ENCODE data around the gene EML5.

The EML5 gene

DNA sequence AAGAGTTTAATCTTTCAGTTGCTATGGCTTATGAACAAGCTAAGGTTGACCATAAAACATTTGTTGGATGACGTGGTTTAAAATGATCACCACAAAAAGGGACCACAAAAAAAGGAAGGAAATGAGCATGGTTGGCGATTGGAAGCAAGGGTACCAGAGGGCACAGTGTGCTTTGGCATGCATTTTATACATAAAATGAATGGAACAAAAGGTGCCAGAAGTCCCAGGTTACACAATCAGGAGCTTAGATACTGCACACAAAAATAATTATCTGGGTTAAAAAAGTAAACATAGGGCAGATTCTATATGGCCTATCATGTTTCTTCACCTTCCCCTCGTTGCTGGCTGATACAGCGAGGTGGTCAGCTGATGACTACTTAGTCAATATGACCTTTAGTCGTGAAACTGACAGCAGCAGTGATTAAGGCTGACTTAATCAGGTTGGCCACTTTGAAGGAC lies 179.2 kb downstream of the EML5 start:
- FAIRE-seq: no peak

GRCh38 chr14:88612981-88613380 lies 179.8 kb downstream of the EML5 start:
- FAIRE-seq: no peak

GRCh38 chr14:88611878-88612277 lies 180.9 kb downstream of the EML5 start:
- no peak for FAIRE-seq

GRCh38 chr14:88607829-88608228 lies 184.9 kb downstream of the EML5 start:
- FAIRE-seq: no peak

- no peak for FAIRE-seq
Observed at GRCh38 chr14:88605594-88605993, 187.2 kb downstream of the EML5 start.

- no peak for FAIRE-seq
Observed at GRCh38 chr14:88604212-88604611, 188.5 kb downstream of the EML5 start.

DNA sequence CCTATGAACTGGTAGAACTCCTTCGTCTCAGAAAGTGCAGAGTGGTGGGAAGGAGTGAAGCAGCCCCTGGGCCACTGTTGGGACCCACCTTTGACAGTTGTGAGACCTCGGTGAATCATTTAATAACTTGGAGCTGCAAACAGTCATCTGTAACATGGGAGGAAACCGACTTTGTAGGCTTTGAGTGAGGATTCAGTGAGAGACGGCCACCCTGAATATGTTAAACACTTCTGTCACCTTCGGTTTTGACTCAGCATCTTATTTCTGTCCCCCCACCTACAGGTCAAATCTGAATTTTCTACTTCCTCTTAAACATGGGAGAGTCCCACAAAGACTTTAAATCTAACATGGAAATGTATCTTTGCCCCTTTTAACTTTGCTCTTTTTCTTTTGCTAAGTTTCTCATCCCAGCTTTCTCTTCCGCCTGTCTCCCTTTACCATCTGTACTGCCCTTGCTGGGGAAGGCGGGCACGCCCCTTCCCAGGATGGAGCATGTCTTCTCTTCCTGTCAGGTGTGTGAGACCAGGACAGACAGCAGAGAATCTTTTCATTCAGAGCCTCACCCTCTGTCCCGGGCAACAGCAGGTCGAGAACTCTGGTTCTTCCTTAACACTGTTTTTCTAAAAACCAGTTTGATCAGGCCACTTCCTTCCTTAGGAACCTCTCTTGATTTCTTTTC lies 192.9 kb downstream of the EML5 start:
- FAIRE-seq: no peak

GRCh38 chr14:88599326-88599725 lies 193.4 kb downstream of the EML5 start:
- no peak for FAIRE-seq

DNA sequence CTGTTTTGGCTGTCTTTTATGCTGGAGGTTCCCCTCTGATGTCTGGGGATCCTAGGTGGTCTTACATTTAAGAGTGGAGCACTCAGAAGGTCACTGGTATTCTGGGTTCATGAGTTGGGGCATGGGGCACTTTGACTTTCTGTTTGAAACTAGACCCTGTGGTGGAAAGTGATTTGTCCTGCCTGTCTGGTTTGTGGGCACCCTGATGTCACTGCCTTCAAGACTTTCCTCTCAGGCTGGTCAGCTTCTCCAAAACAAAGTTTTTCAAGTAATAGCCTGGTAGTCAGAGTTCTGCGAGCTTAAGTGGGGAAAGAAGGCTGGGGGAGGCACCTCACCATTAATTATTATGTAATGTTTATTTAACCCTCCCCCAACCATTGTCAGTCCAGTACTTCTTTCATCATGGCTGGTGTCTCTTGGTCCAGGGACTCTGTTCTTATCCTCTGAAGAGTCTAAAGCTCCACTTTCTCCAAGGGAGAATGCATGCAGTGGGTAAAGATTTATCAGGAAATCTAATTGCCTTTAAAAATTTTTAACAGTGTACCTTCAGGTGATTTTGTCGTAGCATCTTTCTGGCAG lies 194.6 kb downstream of the EML5 start:
- no peak for FAIRE-seq

- FAIRE-seq: no peak
Observed at GRCh38 chr14:88597601-88598000, 195.2 kb downstream of the EML5 start.

- FAIRE-seq: no peak
Observed at GRCh38 chr14:88597038-88597437, 195.7 kb downstream of the EML5 start.

DNA sequence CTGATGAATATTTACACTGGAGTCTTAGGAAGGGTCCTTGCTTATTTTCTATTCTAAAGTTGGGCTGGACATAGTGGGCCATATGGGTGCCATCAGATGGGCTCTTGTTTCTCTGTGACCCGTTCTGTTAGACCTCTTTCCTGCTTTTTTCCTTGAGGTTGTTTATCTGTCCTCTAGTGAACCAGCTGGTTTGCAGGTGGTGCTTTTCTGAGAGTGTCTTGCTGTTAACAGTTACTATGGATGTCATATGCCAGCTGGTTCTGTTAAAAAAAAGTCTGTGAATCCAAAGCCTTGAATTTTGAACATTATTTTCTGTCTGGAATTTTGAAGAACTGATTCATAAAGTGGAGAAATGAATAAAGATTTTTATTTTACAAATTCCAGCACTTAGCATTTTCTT lies 200.7 kb downstream of the EML5 start:
- no peak for FAIRE-seq

DNA sequence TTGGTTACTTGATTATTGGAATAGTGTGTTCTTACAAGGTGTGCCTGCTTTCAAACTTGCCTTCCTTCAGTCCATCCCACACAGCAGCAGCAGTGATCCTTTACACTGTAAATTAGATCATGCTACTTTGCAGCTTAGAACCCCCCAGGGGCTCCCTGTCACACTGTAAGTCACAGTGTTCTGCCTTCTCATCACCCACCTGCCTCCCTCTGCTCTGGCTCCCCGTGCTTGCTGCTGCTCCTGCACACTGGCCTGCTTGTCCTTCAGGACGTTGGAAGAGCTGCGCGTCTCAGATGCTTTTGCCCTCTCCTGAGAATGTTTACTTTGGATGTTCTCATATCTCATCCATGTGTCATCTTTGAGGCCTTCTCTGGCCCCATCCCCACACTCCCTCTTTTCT lies 202.6 kb downstream of the EML5 start:
- no peak for FAIRE-seq

GRCh38 chr14:88588081-88588480 lies 204.7 kb downstream of the EML5 start:
- no peak for FAIRE-seq

GRCh38 chr14:88584451-88584850 lies 208.3 kb downstream of the EML5 start:
- FAIRE-seq: no peak

- no peak for FAIRE-seq
Observed at GRCh38 chr14:88576222-88576621, 216.5 kb downstream of the EML5 start.

GRCh38 chr14:88572117-88572516 lies 220.6 kb downstream of the EML5 start:
- no peak for FAIRE-seq

DNA sequence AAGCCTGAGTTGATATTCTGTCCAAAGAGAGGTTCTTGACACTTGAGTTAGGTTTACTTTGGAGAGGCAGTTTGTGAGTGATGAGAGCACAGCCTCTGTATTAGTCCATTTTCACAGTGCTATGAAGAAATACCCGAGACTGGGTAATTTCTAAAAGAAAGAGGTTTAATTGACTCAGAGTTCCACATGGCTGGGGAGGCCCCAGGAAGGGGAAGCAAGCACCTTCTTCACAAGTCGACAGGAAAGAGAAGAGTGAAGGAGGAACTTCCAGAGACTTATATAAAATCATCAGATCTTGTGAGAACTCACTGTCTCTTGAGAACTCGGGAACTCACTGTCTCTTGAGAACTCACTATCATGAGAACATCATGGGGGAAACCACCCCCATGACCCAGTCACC lies 224.6 kb downstream of the EML5 start:
- no peak for FAIRE-seq

- no peak for FAIRE-seq
Observed at GRCh38 chr14:88565427-88565826, 227.3 kb downstream of the EML5 start.

DNA sequence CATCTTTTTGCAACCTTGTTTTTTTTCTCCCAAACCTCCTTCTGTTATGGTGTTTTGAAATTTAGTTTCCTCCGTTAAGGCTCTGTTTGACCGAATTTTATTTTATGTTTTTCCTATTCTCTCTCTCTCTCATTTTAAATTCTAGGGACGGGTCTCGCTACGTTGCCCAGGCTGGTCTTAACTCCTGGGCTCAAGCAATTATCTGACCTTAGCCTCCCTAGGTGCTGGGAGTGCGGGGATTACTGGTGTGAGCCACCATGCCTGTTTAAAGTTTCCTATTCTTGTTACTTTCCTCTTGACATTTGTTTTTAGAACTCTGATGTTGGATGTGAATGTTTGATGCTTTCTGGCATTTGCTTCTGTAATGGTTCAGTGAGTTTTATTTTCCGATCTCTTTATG lies 228.9 kb downstream of the EML5 start:
- no peak for FAIRE-seq

DNA sequence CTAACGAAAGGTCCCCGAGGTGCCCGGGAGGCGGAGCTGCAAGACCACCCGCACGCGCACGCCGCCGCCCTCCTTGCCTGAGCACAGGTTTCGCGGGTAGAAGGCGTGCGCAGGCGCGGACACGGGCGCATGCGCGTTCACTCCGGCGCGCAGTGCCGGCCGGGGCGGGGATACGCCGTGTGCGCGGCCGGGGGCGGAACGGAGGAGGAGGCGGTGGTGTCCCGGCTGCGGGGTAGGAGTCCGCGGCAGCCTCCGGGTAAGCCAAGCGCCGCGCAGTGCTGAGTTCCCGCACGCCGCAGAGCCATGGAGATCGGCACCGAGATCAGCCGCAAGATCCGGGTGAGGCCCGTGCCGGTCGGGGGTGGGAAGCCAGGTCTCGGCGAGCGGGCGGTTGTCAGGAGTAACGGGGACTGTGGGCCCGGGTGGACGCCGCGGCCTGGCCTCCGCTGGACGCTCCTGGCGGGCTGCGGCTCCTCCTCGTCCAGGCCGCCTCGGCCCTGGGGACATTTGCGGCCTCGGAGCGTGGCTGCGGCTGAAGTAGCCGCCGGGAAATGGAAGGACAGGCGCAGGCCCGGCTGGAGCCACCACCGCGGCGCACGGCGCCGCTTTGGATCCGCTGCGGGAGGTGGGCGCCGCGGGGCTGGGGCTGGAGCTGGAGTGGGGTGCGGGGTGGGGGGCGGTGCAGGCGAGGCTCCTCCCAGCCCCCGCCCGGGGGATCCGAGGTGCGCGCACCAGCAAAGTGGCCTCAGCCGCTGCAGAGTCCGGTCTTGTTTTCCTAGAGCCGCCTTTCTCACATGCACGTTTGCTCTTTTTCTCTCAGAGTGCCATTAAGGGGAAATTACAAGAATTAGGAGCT lies 229.7 kb downstream of the EML5 start, which contains the start of gene ZC3H14:
ZC3H14 (plus strand) TSS at position 207 of the 856 bp plus-strand sequence; CDS start at position 304, 97 bp downstream.
- no peak for FAIRE-seq

GRCh38 chr14:88562532-88562830 lies 230.3 kb downstream of the EML5 start:
- FAIRE-seq: no peak

All from A204.1 (cell line).